T-helper 9 cell (primary cell): Measurements from ENCODE around the gene TMEM106C.
A peak's percentile ranks its signal among the peaks of the same experiment; 100 is the strongest.

Experiments used
- DNase-seq: peaks from one replicate; pipeline ENCODE4 v3.0.0-alpha.2; 2020
- total RNA-seq, 2 donors: gene quantifications; one replicate each; lab custom pipeline; 2026; lab: John Stamatoyannopoulos, UW

The TMEM106C gene
- 13.8 to 31.3 reads per million in 2 donors for total RNA-seq

DNA sequence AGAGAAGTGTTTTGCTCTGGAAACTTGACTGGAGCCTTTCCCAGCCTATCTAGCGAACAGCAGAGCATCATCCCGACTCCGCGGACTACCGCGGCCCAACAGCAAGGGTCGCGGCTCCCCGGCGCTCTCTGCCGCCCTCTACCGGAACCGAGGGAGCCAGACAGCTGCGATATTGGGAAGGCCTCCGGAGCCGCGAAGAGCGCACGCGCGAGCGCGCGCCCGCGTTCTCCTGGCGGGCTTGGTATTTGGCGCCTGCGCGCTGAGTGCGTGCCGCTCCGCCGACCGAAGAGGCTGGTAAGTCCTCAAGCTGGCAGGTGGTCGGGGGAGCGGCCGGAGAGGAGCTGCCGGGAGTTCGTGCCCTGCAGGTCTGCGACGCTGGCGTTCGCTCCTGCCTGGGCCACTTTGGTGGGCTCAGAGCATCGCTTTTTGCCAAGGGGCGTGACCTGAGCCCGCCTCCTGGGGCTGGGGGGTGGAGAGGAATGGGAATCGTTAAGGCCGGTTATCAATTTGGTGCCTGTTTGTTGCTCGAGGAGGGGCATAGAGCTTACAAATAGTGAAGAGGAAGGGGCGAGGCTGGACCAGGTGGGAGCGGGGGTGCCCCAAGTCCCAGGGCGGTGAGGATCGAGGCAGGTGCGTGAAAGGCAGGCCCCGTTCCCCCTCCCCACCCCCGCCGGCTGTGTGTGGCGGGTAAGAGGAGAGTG lies at the start of gene TMEM106C:
Gene TMEM106C (plus strand): TSS at position 257 of the 701 bp plus-strand sequence. CDS start 641 bp downstream, outside the sequence.
- peak; percentile 89 for DNase-seq

GRCh38 chr12:47920913-47921312 lies 42.5 kb upstream of the TMEM106C start:
- DNase-seq = no peak

GRCh38 chr12:47921907-47922306 lies 41.5 kb upstream of the TMEM106C start:
- no peak for DNase-seq

DNA sequence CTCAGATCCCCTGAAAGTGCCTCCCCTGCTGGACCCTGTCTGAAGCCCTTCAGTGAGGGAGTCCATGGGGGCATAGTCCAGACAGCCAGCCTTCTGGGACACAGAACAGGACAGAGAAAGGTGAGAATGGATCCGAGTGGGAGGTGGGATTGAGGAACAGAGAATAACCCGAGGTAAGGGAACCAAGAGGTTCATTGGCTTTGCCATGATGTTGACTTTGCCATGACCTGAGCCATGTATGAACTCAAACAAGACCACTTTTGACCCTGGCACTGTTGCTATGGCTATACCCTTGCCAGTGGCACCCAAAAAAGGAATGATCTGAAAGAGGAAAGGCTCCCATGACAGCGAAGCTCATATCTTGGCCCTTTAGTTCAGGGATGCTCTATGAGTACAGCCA lies 36.0 kb upstream of the TMEM106C start:
- DNase-seq = no peak

GRCh38 chr12:47930634-47931033 lies 32.8 kb upstream of the TMEM106C start:
- DNase-seq = no peak

DNA sequence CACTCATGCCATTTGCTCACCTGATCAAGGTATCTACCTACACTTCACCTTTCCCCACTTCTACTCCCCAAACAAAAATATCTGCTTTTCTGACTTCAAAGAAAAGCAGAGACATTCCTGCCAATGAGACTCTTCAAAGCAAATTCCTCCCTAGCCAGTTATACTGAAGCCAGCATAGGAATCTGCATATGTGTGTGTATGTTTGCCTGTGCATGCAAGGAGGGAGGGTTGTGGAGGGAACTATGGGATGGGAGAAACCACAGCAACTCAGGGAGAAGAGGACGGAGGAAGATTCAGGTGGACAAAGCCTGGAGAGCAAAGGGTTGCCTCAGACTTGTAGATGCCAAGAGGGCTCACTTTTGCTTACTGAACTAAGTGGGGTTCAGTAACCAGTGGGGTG lies 32.2 kb upstream of the TMEM106C start:
- no peak for DNase-seq

DNA sequence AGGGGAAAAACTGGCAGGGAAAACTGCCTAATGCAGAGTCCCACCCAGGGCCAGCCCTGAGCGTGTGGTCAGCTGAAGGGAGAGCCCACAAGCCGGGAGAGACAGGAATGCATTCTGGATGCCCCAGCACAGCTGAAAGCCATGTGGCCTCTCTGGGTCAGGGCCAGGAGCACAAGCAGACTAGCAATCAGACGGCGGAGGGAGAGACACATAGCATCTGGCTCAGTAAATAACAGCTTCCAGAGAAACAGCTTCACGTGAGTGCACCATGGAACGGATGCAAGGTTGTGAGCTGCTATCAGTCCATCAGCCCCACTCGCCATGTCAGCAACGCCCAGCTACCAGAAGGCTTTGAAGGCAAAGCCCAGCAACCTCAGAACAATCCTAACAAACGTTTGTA lies 28.2 kb upstream of the TMEM106C start:
- no peak for DNase-seq

DNA sequence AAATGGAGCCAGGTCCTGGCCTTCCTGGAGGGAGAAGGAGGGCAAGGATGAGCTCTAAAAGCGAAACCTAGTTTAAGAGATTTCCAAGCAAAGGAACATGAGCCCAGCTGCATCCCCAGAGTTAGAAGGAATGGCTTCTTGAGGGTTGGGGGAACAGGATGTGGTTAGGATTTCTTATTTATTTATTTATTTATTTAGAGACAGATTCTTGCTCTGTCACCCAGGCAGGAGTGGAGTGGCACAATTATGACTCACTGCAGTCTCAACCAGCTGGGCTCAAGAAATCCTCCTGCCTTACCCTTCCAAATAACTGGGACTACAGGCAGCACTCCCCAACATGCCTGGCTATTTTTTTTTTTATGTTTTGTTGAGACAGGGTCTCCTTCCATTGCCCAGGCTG lies 25.3 kb upstream of the TMEM106C start:
- DNase-seq = no peak

DNA sequence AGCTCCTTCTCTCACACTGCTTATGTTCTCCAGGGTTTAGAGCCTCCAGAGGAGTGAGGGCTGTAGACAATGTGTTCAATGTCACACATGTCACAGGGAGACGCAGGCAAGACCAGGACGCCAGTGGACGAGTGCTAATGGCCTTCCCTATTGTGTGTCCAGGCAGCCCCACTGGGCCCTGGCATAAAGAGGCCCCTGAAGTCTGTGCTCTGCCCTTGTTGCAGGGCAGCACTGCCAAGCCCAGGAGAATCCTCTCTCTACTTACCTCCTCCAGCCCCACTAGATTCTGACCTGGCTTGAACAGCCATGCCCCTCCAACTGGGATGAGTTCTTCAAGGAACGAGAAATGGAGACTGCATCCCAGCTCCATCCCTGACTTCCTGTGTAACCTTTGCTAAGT lies 24.8 kb upstream of the TMEM106C start:
- DNase-seq = no peak

GRCh38 chr12:47939009-47939601 lies 24.3 kb upstream of the TMEM106C start:
- no peak for DNase-seq

GRCh38 chr12:47940773-47941474 lies 22.5 kb upstream of the TMEM106C start:
- DNase-seq = no peak

DNA sequence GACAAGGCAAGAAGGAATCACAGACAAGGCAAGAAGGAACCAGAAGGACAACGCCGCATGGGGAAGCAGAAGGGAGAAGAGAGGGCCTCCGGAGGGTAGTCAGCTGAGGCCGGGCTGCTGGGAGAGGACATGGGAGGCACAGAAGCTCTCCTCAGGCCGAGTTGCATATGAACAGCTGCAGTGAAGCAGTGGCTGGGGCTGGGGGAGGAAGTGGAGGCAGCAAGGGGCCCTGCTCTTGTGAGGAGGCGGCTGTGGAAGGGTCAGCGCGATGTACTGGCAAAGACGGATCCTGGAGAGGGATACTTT lies 22.0 kb upstream of the TMEM106C start:
- DNase-seq = no peak

DNA sequence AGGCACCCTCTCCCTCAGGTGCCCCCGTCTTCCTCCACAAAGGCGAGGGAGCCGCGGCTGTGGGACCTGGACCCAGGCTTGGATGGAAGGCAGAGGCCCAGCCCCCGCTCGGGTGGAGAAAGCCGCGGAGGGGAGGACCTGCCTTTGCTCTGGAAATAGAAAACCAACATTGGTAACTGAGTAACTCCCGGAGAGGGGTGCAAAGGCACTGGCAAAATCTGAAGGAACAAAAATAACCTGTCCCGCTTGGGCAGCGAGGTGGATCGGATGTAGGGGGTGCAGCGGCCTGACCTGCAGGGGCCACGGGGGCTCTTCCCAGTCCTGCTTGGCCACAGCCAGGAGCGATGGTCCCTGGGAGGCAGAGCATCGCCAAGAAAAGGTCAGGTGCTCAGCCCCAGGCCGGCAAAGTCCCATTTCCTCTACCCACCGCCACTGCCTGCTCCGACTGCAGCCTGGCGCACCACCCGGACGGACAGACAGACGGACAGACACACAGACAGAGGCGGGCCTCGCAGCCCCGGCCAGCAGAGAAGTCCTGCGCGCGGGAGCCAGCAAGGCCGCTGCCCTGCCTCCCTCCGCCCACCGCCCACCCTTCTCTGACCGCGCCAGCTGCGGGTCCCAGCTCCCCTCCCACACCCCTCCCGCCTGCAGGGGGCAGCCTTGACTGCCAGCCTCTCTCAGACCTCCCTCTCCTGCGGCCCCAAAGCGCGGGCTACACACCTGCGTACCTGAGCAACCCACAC lies 21.4 kb upstream of the TMEM106C start:
- DNase-seq = peak; percentile 34

DNA sequence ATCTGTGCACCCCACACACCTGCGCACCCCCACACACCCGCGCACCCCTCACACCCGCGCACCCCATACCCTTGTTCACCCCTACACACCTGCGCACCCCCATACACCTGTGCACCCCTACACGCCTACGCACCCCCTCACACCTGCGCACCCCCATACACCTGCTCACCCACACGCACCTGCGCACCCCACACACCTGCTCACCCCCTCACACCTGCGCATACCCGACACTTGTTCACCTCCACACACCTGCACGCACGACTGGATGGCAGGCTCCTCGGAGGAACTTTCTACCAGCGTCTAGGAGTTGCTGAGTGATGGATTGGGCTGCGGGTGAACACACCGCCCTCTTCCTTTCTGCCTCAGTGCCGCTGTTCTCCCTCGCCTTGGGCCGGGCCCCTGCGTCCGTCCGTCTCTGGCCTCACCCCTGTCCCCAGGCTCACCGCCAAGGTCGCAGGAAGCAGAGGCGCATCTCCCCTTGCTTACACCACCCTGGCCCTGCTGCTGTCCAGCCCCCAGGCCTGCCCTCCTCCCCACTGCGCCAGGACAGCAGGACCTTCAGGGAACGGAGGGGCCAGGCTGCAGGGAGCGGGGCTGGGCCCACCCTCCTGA lies 20.7 kb upstream of the TMEM106C start:
- no peak for DNase-seq

- DNase-seq = no peak
These were observed 19.6 kb upstream of the TMEM106C start for GRCh38 chr12:47943623-47944340.

- no peak for DNase-seq
These were observed 18.6 kb upstream of the TMEM106C start for GRCh38 chr12:47944685-47945340.

DNA sequence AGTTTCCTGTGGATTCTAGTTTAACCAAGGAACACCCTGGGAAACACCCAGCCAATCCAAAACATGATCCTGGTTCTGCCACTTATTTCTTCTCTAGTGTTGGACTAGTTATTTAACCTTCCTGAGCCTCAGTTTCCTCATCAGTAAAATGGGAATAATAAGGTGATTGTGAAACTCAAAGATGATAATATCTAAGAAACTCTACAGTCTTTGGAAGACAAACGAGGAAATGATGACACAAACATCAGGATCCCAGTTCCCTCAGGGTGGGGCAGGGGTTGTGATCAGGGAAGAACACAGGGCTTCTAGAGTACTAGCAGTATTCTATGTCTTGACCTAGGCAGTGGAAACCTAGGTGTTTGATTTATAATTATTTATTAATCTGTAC lies 18.1 kb upstream of the TMEM106C start:
- no peak for DNase-seq

DNA sequence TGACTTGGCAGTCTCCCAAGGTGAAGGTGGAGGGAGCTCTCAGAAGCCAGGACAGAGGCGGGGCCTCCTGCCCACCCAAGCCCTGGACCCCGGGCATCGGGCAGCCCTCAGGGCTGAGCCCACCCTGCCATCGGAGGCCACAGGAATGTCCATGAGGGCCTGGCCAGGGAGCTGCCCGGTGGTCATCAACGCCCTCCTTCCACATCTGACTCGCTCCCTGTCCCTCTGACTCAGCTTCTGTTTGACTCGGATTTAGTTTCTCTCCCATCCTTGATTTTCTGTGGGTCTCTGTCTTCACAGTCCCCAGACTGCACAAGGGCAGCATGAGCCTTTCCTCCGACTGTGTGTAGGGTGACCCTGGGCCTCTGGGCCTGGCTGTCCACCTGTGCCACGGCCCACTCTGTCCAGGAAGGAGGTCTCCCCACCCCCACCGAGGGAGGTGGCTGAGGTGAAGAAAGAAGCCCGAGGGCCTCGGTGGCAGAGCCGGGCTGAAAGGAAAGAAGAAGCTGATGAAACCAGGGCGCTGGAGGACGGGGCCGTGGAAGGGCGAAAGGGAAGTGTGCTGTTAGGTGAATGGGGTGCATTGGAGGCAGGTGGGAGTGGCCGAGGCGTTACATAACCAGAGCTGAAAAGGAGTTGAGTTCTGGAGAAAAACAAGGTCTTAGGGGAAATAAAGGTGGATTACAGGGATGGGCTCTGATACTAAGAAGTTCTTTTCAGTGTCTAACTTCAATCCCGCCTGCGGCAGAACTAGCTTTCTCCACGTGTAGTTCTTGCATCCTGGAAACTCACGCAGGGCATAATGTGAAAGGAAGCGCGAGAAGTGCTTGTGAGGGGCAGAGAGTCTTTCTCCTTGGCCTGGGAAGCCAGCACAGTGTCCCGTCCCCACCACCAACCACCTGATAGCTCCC lies 16.7 kb upstream of the TMEM106C start:
- no peak for DNase-seq

DNA sequence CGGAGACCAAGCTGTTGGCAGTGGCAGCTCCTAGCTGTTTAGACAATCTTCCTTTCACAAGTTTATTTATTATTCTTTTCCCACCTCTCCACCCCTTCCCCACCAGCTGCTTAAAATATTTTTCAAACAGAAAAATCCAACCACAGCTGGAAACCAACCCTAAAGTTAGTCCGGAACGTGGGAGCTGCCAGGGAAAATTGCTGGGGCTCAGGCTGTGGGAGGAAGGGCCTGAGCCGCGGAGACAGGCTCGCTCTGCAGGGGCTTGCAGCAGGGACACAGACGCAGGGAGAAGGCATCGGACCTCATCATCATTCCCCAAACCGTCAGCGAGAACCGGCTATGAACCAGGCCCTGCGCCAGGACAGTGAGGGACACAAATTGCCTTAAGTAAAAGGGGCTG lies 16.1 kb upstream of the TMEM106C start:
- no peak for DNase-seq

GRCh38 chr12:47949441-47950341 lies 13.7 kb upstream of the TMEM106C start:
- DNase-seq = peak; percentile 52
